Liver (tissue), 9 donors: Measurements from ENCODE around the gene BOLL. TPM values are rescaled to one million over a fixed set of nuclear protein-coding genes. Genes with fewer than 3 reads are reported as not detected.
A peak's percentile ranks its signal among the peaks of the same experiment; 100 is the strongest.

ENCODE experiments used
- DNase-seq: peaks from one replicate; pipeline ENCODE4 v3.0.0-alpha.2; 2017; ENCODE audit warnings: low spot score
- H3K27ac ChIP-seq, 2 donors: one replicate each; pipeline ENCODE4 v1.7.0; 2013; ENCODE audit warnings: inconsistent platforms in 2 of 2, low read length in 2 of 2, control low read depth in 1 of 2, low read depth in 1 of 2, mild to moderate bottlenecking in 1 of 2
- H3K27me3 ChIP-seq, 4 donors: one replicate each; pipeline versions ENCODE4 v1.6.1 to v1.7.0; 2013; ENCODE audit warnings: low read length in 3 of 4, inconsistent platforms in 1 of 4, mild to moderate bottlenecking in 1 of 4, moderate library complexity in 1 of 4; ENCODE audit not compliant: control insufficient read depth in 4 of 4, insufficient read depth in 4 of 4
- H3K36me3 ChIP-seq, 4 donors: one replicate each; pipeline versions ENCODE4 v1.6.1 to v1.7.0; 2013; ENCODE audit warnings: low read length in 3 of 4, mild to moderate bottlenecking in 3 of 4, low read depth in 1 of 4, moderate library complexity in 1 of 4; ENCODE audit not compliant: control insufficient read depth in 4 of 4, insufficient read depth in 3 of 4
- H3K4me1 ChIP-seq, 4 donors: one replicate each; pipeline versions ENCODE4 v1.6.1 to v1.7.0; 2013; ENCODE audit warnings: low read length in 3 of 4, mild to moderate bottlenecking in 3 of 4, moderate library complexity in 1 of 4; ENCODE audit not compliant: control insufficient read depth in 4 of 4, insufficient read depth in 4 of 4
- H3K4me3 ChIP-seq, 3 donors: one replicate each; pipeline versions ENCODE4 v1.6.1 to v1.7.0; 2013; ENCODE audit warnings: low read length in 3 of 3, control low read depth in 1 of 3, low read depth in 1 of 3, mild to moderate bottlenecking in 1 of 3
- H3K9ac ChIP-seq, 2 donors: one replicate each; pipeline ENCODE4 v1.7.0; 2013; ENCODE audit warnings: low read length in 2 of 2, mild to moderate bottlenecking in 2 of 2, moderate library complexity in 2 of 2, control low read depth in 1 of 2, low read depth in 1 of 2
- H3K9me3 ChIP-seq, 4 donors: one replicate each; pipeline versions ENCODE4 v1.6.1 to v1.7.0; 2013; ENCODE audit warnings: low read length in 3 of 4; ENCODE audit not compliant: control insufficient read depth in 4 of 4
- EGR1 ChIP-seq, 2 donors: IDR thresholded peaks; 2 replicates each; pipeline ENCODE4 v1.6.1; 2016 to 2018; ENCODE audit warnings: antibody characterized with exemption in 2 of 2, low read depth in 2 of 2
- FOXA1 ChIP-seq: IDR thresholded peaks from 2 replicates; pipeline ENCODE4 v1.6.1; 2016; ENCODE audit warnings: antibody characterized with exemption
- FOXA2 ChIP-seq: IDR thresholded peaks from 2 replicates; pipeline ENCODE4 v1.6.1; 2016; ENCODE audit warnings: antibody characterized with exemption
- GABPA ChIP-seq, 2 donors: IDR thresholded peaks in 1 of 2; conservative IDR thresholded peaks in 1 of 2; 2 replicates each; pipeline ENCODE4 v1.6.1; 2016; ENCODE audit warnings: antibody characterized with exemption in 2 of 2, mild to moderate bottlenecking in 1 of 2, moderate library complexity in 1 of 2
- HNF4A ChIP-seq, 2 donors: conservative IDR thresholded peaks; 2 replicates each; pipeline ENCODE4 v1.6.1; 2016; ENCODE audit warnings: antibody characterized with exemption in 2 of 2, mild to moderate bottlenecking in 2 of 2
- HNF4G ChIP-seq: IDR thresholded peaks from 2 replicates; pipeline ENCODE4 v1.6.1; 2016; ENCODE audit warnings: antibody characterized with exemption
- JUND ChIP-seq, 2 donors: IDR thresholded peaks; 2 replicates each; pipeline ENCODE4 v1.6.1; 2016; ENCODE audit warnings: antibody characterized with exemption in 2 of 2
- NR2F2 ChIP-seq: IDR thresholded peaks from 2 replicates; pipeline ENCODE4 v1.6.1; 2016; ENCODE audit warnings: antibody characterized with exemption
- RAD21 ChIP-seq, 2 donors: IDR thresholded peaks; 2 replicates each; pipeline ENCODE4 v1.6.1; 2016; ENCODE audit warnings: antibody characterized with exemption in 2 of 2, mild to moderate bottlenecking in 2 of 2
- RXRA ChIP-seq, 2 donors: IDR thresholded peaks; 2 replicates each; pipeline ENCODE4 v1.6.1; 2017 to 2018; ENCODE audit warnings: antibody characterized with exemption in 2 of 2, mild to moderate bottlenecking in 1 of 2
- SP1 ChIP-seq: IDR thresholded peaks from 2 replicates; pipeline ENCODE4 v1.6.1; 2018; ENCODE audit warnings: antibody characterized with exemption, mild to moderate bottlenecking
- TAF1 ChIP-seq: conservative IDR thresholded peaks from 2 replicates; pipeline ENCODE4 v1.6.1; 2016; ENCODE audit warnings: antibody characterized with exemption, mild to moderate bottlenecking
- YY1 ChIP-seq: IDR thresholded peaks from 2 replicates; pipeline ENCODE4 v1.6.1; 2016; ENCODE audit warnings: antibody characterized with exemption, mild to moderate bottlenecking
- WGBS: extraction: QIAGEN DNeasy Blood & Tissue Kit; methylation state at CpG from one replicate; pipeline ENCODE4 v1.1.7; 2013; 5-methylcytosine and 5-hydroxymethylcytosine counted together
- polyA plus RNA-seq, 2 donors: library from polyadenylated mRNA; stranded (reverse) in 1 of 2; unstranded in 1 of 2; fragments of 200-250 nt in 1 of 2; fragments of >200 nt in 1 of 2; fragmentation: Nextera tagmentation in 1 of 2; extraction: Ambion mirVana in 1 of 2; gene quantifications; one replicate each; pipeline versions ENCODE4 v1.2.1 to v1.2.3, GENCODE V29; 2013 to 2015
- total RNA-seq, 2 donors: library from RNA; depleted of rRNA; stranded (reverse); fragments of >200 nt; gene quantifications; one replicate each; pipeline ENCODE4 v1.2.3, GENCODE V29; 2014
- TF ChIP-seq, protein P1 (sequence below): IDR thresholded peaks from 2 replicates; pipeline ENCODE4 v1.6.1; 2016; ENCODE audit warnings: antibody characterized with exemption
- TF ChIP-seq, protein P2 (sequence below): fragments of 150-350 bp; IDR thresholded peaks from 2 replicates; pipeline ENCODE4 v1.5.1; 2017; ENCODE audit warnings: improper control_type of control experiment, low read depth, low read length; ENCODE audit not compliant: missing input control
- TF ChIP-seq, protein P3 (sequence below): IDR thresholded peaks from 2 replicates; pipeline ENCODE4 v1.6.1; 2016; ENCODE audit warnings: antibody characterized with exemption
- TF ChIP-seq, protein P4 (sequence below): IDR thresholded peaks from 2 replicates; pipeline ENCODE4 v1.6.1; 2016; ENCODE audit warnings: antibody characterized with exemption
- TF ChIP-seq, protein P5 (sequence below): IDR thresholded peaks from 2 replicates; pipeline ENCODE4 v1.6.1; 2016; ENCODE audit warnings: antibody characterized with exemption, mild to moderate bottlenecking
- donor health status: healthy.
- donor health status: healthy.
- donor health status: healthy.
- donor health status: healthy.
- donor health status: healthy.

BOLL gene
- total and polyA plus RNA-seq, 4 donors, result not detected

DNA sequence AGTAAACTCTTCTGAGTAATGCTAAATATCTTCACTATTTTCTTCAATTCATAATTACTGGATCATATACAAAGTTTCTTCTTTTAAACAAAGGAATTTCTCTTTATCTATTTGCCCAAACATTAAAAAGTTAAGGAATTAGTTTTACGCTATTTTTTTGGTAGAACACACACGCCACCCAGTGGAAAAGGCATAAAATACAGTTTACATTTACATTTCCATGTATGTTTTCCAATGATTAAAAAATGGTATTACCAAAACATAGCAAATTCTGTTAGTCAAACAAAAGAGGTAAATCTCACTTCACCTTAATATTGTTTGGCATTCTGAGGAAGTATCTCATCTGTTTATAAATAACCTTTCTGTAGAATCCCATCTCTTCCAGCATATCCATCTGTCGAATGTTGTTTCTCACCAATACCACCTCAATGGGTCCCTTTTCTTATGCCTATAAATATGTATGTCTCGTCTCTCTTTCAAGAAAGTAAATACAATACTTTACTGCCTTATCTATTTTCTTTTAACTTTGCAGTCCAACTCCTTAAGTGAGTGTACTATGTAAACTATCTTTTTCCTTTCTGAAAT, 7.2 kb downstream of the BOLL start:
- WGBS, result 26% methylated on average over 4 of the region's 4 CpGs

DNA sequence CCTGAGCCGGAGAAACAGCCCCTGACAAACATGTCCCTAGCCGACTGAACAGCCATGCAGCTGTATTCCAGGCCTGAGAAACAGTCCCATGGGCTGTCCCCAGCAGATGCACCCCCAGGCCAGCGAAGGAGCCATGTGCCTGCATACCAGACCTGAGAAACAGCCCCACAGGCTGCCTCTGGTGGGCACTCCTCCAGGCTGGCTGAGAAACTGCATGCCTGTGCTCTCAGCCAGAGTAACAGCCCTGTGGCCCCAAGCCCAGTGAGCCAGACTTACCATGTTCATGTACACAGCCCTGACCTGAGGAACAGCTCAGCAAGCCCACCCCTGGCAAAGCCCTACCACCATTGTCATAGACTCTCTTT, 24.8 kb downstream of the BOLL start:
- DNase-seq, result no peak
- no peaks in the 10 kb centered on the region for H3K4me1 ChIP-seq
- peaks cover 2 to 6% (median 4%) of the 10 kb centered on the region in 4 donors for H3K9me3 ChIP-seq
- peaks cover 0 to 2% (median 0%) of the 10 kb centered on the region in 4 donors for H3K27me3 ChIP-seq
- no peak overlapping the region for H3K9ac ChIP-seq
- no peak for TF ChIP-seq TAF1
- no peak for TF ChIP-seq HNF4A (conservative IDR thresholded peaks at IDR 0.05)
- TF ChIP-seq GABPA (IDR thresholded peaks at IDR 0.05 in 1 of 2, conservative IDR thresholded peaks at IDR 0.05 in 1 of 2), result no peak
- TF ChIP-seq, protein P1, sequence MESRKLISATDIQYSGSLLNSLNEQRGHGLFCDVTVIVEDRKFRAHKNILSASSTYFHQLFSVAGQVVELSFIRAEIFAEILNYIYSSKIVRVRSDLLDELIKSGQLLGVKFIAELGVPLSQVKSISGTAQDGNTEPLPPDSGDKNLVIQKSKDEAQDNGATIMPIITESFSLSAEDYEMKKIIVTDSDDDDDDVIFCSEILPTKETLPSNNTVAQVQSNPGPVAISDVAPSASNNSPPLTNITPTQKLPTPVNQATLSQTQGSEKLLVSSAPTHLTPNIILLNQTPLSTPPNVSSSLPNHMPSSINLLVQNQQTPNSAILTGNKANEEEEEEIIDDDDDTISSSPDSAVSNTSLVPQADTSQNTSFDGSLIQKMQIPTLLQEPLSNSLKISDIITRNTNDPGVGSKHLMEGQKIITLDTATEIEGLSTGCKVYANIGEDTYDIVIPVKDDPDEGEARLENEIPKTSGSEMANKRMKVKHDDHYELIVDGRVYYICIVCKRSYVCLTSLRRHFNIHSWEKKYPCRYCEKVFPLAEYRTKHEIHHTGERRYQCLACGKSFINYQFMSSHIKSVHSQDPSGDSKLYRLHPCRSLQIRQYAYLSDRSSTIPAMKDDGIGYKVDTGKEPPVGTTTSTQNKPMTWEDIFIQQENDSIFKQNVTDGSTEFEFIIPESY, result no peak
- TF ChIP-seq NR2F2, result no peak
- TF ChIP-seq, protein P2, sequence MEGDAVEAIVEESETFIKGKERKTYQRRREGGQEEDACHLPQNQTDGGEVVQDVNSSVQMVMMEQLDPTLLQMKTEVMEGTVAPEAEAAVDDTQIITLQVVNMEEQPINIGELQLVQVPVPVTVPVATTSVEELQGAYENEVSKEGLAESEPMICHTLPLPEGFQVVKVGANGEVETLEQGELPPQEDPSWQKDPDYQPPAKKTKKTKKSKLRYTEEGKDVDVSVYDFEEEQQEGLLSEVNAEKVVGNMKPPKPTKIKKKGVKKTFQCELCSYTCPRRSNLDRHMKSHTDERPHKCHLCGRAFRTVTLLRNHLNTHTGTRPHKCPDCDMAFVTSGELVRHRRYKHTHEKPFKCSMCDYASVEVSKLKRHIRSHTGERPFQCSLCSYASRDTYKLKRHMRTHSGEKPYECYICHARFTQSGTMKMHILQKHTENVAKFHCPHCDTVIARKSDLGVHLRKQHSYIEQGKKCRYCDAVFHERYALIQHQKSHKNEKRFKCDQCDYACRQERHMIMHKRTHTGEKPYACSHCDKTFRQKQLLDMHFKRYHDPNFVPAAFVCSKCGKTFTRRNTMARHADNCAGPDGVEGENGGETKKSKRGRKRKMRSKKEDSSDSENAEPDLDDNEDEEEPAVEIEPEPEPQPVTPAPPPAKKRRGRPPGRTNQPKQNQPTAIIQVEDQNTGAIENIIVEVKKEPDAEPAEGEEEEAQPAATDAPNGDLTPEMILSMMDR, result no peak
- no peak for TF ChIP-seq SP1
- TF ChIP-seq EGR1 (IDR thresholded peaks at IDR 0.05; ENCODE audit: low read depth in 2 of 2), result no peak
- TF ChIP-seq YY1, result no peak
- TF ChIP-seq, protein P3, sequence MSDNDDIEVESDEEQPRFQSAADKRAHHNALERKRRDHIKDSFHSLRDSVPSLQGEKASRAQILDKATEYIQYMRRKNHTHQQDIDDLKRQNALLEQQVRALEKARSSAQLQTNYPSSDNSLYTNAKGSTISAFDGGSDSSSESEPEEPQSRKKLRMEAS, result no peak
- no peak for TF ChIP-seq FOXA1
- TF ChIP-seq JUND (IDR thresholded peaks at IDR 0.05), result no peak
- no peak for TF ChIP-seq HNF4G
- no peak for TF ChIP-seq FOXA2
- no peak for TF ChIP-seq RXRA (IDR thresholded peaks at IDR 0.05)
- TF ChIP-seq, protein P4, sequence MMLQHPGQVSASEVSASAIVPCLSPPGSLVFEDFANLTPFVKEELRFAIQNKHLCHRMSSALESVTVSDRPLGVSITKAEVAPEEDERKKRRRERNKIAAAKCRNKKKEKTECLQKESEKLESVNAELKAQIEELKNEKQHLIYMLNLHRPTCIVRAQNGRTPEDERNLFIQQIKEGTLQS, result no peak
- TF ChIP-seq RAD21 (IDR thresholded peaks at IDR 0.05), result no peak
- TF ChIP-seq, protein P5, sequence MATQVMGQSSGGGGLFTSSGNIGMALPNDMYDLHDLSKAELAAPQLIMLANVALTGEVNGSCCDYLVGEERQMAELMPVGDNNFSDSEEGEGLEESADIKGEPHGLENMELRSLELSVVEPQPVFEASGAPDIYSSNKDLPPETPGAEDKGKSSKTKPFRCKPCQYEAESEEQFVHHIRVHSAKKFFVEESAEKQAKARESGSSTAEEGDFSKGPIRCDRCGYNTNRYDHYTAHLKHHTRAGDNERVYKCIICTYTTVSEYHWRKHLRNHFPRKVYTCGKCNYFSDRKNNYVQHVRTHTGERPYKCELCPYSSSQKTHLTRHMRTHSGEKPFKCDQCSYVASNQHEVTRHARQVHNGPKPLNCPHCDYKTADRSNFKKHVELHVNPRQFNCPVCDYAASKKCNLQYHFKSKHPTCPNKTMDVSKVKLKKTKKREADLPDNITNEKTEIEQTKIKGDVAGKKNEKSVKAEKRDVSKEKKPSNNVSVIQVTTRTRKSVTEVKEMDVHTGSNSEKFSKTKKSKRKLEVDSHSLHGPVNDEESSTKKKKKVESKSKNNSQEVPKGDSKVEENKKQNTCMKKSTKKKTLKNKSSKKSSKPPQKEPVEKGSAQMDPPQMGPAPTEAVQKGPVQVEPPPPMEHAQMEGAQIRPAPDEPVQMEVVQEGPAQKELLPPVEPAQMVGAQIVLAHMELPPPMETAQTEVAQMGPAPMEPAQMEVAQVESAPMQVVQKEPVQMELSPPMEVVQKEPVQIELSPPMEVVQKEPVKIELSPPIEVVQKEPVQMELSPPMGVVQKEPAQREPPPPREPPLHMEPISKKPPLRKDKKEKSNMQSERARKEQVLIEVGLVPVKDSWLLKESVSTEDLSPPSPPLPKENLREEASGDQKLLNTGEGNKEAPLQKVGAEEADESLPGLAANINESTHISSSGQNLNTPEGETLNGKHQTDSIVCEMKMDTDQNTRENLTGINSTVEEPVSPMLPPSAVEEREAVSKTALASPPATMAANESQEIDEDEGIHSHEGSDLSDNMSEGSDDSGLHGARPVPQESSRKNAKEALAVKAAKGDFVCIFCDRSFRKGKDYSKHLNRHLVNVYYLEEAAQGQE, result no peak
- 91% methylated on average over 3 of the region's 3 CpGs for WGBS
- no peak overlapping the region for H3K27ac ChIP-seq
- H3K36me3 ChIP-seq, result no peaks in the 10 kb centered on the region
- no peak overlapping the region for H3K4me3 ChIP-seq

More for the DNA sequence above, 7.2 kb downstream of the BOLL start:
- Histone ChIP-seq H3K9me3 (no peaks in the 10 kb centered on the region), H3K27me3 (no peaks in the 10 kb centered on the region), H3K36me3 (no peaks in the 10 kb centered on the region), H3K4me3 (no peak overlapping the region), H3K27ac (no peak overlapping the region), H3K4me1 (no peaks in the 10 kb centered on the region), H3K9ac (no peak overlapping the region)
- TF ChIP-seq RAD21 (IDR thresholded peaks at IDR 0.05), result peak; percentile 94
- no peak for TF ChIP-seq EGR1 (IDR thresholded peaks at IDR 0.05; ENCODE audit: low read depth in 2 of 2)
- TF ChIP-seq, protein P2, result peak; percentile 71
- no peak for DNase-seq
